Fibroblast of pulmonary artery (primary cell): ENCODE measurements around the gene KCNQ4.

Source experiments
- DNase-seq: peaks from one replicate; pipeline ENCODE4 v3.0.0-alpha.2; 2010; ENCODE audit warnings: low read depth
- H3K4me3 ChIP-seq: replicated peaks from 2 replicates; pipeline ENCODE4 v1.5.1; 2011; ENCODE audit warnings: low read depth, mild to moderate bottlenecking, control low read depth, low read length, moderate library complexity
- CTCF ChIP-seq: IDR thresholded peaks from 2 replicates; pipeline ENCODE4 v1.5.1; 2011; ENCODE audit warnings: mild to moderate bottlenecking, control low read depth, low read length, inconsistent platforms; ENCODE audit errors: missing control alignments

Gene KCNQ4

DNA sequence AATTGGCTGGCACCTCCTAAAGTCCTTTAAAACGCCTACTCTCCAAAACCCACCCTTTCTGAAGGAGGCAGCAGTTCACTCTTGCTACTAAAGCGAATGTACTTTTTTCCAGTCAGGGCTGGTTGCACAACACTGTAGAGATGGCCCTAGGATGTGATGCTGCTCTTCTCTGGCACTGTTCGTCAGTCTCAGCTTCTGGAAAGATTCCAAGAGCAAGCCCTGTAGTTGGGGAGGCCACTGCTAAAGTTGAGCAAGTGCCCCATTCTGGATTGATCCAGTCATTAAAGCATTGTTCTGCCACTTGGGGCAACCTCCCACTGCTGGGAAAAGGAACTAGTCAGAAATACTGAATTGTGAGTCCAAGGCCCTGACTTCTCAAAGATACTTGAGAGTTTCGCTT, 28.5 kb upstream of the KCNQ4 start:
- no peak overlapping the region for H3K4me3 ChIP-seq
- TF ChIP-seq CTCF = peak; percentile 7
- peak; percentile 88 for DNase-seq

DNA sequence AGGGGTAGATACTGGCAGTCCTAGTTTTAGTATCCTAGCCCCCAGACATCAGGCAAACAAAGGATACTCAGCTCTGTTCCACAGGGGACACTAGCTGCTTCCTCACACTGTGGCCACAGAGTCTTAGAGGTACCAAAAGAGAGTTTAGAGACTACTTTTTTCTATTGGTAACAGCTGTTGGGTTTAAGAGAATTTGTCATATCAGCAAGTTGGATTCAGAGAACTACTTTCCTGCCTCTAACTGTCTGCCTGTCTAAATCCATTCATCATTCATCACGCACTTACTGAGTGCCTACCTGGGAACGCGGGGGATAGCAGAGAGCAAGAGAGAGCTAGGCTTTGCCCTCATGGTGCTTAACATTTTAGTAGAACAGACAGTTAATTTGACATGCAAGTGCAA, 27.1 kb upstream of the KCNQ4 start:
- no peak for TF ChIP-seq CTCF
- no peak for DNase-seq
- no peak overlapping the region for H3K4me3 ChIP-seq

- H3K4me3 ChIP-seq = no peak overlapping the region
- DNase-seq = no peak
- TF ChIP-seq CTCF = no peak
Measured at GRCh38 chr1:40757084-40757483, 26.5 kb upstream of the KCNQ4 start.

DNA sequence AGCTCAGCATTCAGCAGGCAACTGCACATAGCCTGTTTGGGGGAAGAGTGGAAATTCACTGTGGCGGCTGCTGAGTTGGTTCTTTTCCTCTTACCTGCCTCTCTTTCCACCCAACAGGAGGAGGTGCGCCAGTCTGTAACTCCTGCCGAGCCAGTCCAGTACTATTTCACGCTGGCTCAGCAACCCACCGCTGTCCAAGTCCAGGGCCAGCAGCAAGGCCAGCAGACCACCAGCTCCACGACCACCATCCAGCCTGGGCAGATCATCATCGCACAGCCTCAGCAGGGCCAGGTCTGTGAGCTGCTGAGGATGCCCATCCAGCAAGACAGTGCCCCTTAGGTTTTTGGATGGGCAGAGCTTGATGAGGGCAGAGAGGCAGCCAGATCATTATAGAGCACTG, 25.6 kb upstream of the KCNQ4 start:
- TF ChIP-seq CTCF = no peak
- no peak overlapping the region for H3K4me3 ChIP-seq
- DNase-seq = no peak

- TF ChIP-seq CTCF = no peak
- DNase-seq = no peak
- no peak overlapping the region for H3K4me3 ChIP-seq
Measured at GRCh38 chr1:40758578-40759343, 24.8 kb upstream of the KCNQ4 start.

DNA sequence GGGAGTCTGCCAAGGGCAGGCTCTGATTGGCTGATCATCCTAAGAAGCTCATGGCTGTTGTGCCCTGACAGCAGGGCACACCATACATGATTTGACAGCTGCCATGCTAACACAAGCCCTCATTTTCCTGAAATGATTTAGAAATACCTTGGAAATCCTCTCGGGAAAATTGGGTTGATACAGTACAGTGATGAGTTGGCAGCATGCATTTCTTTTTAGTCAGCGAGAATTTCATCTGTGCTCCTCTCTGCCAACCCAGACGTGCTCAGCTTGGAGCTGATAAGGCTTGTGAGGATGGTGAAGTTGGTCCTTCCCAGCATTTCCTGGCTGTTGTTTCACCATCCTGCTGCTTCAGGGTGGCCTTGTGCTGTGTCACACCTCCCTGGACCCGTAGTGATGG, 22.6 kb upstream of the KCNQ4 start:
- no peak for TF ChIP-seq CTCF
- H3K4me3 ChIP-seq = no peak overlapping the region
- DNase-seq = peak; percentile 28
